NCI-H774 (cell line): ENCODE data around the gene ARHGAP25.

Experiments
- DNase-seq: peaks from one replicate; lab custom pipeline; 2025; lab: John Stamatoyannopoulos, UW

Gene ARHGAP25

GRCh38 chr2:68863996-68864395, 129.4 kb downstream of the ARHGAP25 start:
- DNase-seq: no peak

GRCh38 chr2:68865108-68865507, 130.5 kb downstream of the ARHGAP25 start:
- no peak for DNase-seq

- DNase-seq: no peak
These were observed 135.6 kb downstream of the ARHGAP25 start for GRCh38 chr2:68870215-68870614.

GRCh38 chr2:68871159-68871764, 136.7 kb downstream of the ARHGAP25 start, which contains the start of gene BMP10:
Gene BMP10 (minus strand): TSS chr2:68871397. CDS start chr2:68871358, 39 bp downstream.
- DNase-seq: no peak
